K562 (cell line): ENCODE measurements around the gene GNAL.

Source experiments
- MXI1 ChIP-seq: IDR thresholded peaks from 2 replicates; pipeline ENCODE4 v1.6.1; 2011; ENCODE audit warnings: low read depth, mild to moderate bottlenecking, improper control_type of control experiment, low read length
- MYC ChIP-seq, 2 experiments: fragments of 250-450 bp in 1 of 2; sonication (Bioruptor Pico) in 1 of 2; IDR thresholded peaks; 2 replicates each; pipeline versions ENCODE4 v1.5.1 to v1.6.1; 2012 to 2021; ENCODE audit warnings: low read depth in 2 of 2, borderline replicate concordance in 1 of 2, improper control_type of control experiment in 1 of 2, low read length in 1 of 2, mild to moderate bottlenecking in 1 of 2, moderate library complexity in 1 of 2
- ZNF253 ChIP-seq: fragments of 250-450 bp; sonication (Bioruptor Pico); conservative IDR thresholded peaks from 2 replicates; pipeline ENCODE4 v1.6.1; 2021; ENCODE audit warnings: mild to moderate bottlenecking
- TF ChIP-seq, protein P1 (sequence below): fragments of 250-450 bp; sonication (Bioruptor Pico); IDR thresholded peaks from 2 replicates; pipeline ENCODE4 v1.8.0; 2022; ENCODE audit warnings: moderate library complexity, mild to moderate bottlenecking, inconsistent platforms

DNA sequence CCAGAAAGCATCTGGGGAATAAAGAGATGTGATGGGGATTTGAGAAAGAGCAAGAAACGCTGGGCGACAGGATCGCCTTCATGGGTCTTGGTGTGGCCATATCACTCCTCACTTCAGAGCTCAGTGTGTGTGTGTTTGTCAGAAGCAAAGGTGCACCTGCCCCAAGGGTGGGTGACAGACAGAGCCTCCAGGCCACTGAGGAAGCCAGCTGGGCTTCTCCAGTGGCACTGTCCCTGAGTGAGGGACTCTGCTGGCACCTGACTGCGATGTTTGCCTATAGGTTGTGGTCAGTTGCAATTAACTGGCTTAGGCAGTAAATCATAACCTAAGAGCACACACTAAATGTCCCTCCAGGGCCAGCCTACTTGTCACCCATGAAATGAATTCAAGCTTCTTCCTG lies 23.5 kb upstream of the GNAL start:
- TF ChIP-seq ZNF253: no peak
- no peak for TF ChIP-seq MXI1
- TF ChIP-seq, protein P1, sequence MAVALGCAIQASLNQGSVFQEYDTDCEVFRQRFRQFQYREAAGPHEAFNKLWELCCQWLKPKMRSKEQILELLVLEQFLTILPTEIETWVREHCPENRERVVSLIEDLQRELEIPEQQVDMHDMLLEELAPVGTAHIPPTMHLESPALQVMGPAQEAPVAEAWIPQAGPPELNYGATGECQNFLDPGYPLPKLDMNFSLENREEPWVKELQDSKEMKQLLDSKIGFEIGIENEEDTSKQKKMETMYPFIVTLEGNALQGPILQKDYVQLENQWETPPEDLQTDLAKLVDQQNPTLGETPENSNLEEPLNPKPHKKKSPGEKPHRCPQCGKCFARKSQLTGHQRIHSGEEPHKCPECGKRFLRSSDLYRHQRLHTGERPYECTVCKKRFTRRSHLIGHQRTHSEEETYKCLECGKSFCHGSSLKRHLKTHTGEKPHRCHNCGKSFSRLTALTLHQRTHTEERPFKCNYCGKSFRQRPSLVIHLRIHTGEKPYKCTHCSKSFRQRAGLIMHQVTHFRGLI: no peak
- TF ChIP-seq MYC (IDR thresholded peaks at IDR 0.05; ENCODE audit: low read depth, low read length): no peak
- TF ChIP-seq MYC (CRISPR knock-in tag; IDR thresholded peaks at IDR 0.05; ENCODE audit: borderline replicate concordance, low read depth): no peak
